ENCODE measurements around the gene GPC6.

GPC6 gene

DNA sequence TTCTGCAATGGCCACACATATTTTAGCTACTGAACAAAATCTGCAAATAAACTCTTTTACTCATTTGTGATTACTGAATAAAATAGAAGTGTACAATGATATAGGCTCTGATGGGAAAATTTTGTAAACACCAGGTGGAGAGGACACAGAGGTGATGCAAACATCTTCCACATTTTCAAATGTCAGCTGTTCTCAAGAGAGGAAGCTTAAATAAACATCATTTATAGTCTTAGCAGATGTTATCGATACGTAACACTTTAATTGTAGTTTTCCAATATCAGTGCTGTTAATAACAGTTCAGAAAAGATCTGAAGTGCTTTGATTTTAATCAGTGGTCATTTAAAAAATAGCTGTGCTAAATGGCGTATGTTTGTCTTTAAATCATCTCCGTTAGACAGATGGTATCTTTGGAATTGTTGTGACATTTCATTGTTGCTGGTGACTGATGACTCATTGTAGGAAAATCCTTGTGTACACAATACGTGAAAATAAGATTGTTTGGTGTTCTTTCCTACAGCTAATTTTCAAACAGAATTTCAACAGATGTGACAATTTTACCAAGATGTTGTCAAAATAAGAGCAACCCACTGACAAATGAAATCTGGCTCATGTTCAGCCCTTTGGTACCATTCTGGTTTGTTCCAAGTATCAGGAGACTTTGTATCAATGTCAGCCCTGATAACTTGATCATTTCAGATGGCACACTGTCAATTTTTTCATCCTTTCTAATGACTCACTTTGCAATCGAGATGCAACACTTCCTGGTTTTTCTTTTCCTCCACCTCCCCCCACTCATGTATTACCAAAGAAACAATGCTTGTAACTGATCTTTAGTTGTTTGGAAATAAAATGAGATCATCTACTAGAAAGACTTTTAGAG is 736.9 kb downstream of the GPC6 start:
- H3K4me1 Mint-ChIP-seq, result no peaks in the 10 kb centered on the region
- no peaks in the 10 kb centered on the region for H3K9me3 Mint-ChIP-seq
- no peaks in the 10 kb centered on the region for H3K27me3 Mint-ChIP-seq
- ATAC-seq (replicated peaks; ENCODE audit: extremely low read depth, poor library complexity, severe bottlenecking), result no peak
- H3K36me3 Mint-ChIP-seq (ENCODE audit: insufficient read depth), result peaks cover 2% of the 10 kb centered on the region
- H3K27ac Mint-ChIP-seq (ENCODE audit: low read depth), result no peak overlapping the region
- no peak overlapping the region for H3K4me3 Mint-ChIP-seq
- DNase-seq (ENCODE audit: low spot score in 2 of 2), result no peak

DNA sequence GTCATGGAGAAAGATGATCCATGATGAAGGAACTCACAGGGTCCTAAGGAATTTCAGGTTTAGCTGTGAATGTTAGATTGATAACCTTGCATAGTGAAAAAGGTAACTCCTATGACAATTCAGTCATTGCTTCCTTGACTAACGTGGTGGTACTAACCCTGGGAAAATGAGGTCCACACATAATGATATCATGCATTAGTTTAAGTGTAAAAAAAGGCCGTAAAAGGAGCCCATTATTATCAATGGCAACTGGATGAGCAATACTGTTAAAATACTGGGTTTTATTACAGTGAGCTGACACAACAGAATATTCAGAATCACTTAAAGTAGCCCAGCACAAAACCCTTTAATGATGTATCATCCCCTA is 737.5 kb downstream of the GPC6 start:
- ATAC-seq (replicated peaks; ENCODE audit: extremely low read depth, poor library complexity, severe bottlenecking), result no peak

DNA sequence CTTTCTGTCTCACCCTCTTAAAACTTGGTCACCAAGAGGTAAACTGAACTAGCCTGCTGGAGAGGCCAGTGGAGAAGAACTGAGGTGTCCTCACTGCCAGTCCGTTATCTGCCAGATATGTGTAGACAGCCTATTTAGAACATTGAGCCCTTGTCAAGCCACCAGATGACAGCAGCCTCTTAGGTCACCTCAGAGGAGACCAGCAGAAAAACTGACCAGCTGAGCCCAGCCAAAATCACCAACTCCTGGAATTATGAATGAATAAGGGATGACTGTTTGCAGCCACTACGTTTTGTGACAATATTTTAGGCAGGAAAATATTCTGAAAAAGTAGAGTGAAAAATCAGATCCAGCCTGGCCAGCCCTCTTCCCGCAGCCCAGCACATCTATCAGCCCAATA is 739.0 kb downstream of the GPC6 start:
- H3K27ac Mint-ChIP-seq (ENCODE audit: low read depth), result no peak overlapping the region
- H3K27me3 Mint-ChIP-seq, result no peaks in the 10 kb centered on the region
- peaks cover 2% of the 10 kb centered on the region for H3K36me3 Mint-ChIP-seq (ENCODE audit: insufficient read depth)
- no peak overlapping the region for H3K4me3 Mint-ChIP-seq
- H3K9me3 Mint-ChIP-seq, result no peaks in the 10 kb centered on the region
- no peaks in the 10 kb centered on the region for H3K4me1 Mint-ChIP-seq
- no peak for DNase-seq (ENCODE audit: low spot score in 2 of 2)
- no peak for ATAC-seq (replicated peaks; ENCODE audit: extremely low read depth, poor library complexity, severe bottlenecking)

More for the DNA sequence above, 737.5 kb downstream of the GPC6 start:
- DNase-seq (ENCODE audit: low spot score in 2 of 2), result no peak
- Mint-ChIP-seq H3K27ac (ENCODE audit: low read depth) (no peak overlapping the region), H3K36me3 (ENCODE audit: insufficient read depth) (peaks cover 2% of the 10 kb centered on the region), H3K4me3 (no peak overlapping the region), H3K27me3 (no peaks in the 10 kb centered on the region), H3K4me1 (no peaks in the 10 kb centered on the region), H3K9me3 (no peaks in the 10 kb centered on the region)

DNA sequence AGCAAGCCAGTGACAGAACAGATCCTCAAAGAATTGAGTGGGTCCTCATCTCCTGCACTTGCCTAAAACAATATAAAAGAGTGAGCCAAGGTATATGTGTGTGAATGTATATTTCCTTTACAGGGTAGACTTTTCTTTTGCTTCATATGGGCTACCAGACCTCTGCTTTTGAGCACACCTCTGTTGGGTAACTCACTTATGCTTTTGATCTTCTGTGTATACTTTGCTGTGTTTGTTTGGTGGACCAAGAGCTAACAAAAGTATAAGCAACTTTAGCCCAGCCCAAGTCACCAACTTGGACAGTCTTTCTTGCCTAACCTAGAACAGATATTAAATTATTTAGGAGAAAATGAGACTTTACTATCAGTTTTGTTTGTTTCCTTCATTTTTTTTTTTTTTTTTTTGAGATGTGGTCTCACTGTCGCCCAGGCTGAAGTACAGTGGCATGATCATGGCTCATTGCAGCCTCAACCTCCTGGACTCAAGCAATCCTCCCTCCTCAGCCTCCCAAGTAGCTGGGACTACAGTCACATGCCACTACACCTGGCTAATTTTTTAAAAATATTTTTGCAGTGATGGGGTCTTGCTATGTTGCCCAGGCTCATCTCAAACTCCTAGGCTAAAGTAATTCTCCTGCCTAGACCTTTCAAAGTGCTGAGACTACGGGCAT is 739.8 kb downstream of the GPC6 start:
- no peaks in the 10 kb centered on the region for H3K9me3 Mint-ChIP-seq
- no peaks in the 10 kb centered on the region for H3K4me1 Mint-ChIP-seq
- H3K27me3 Mint-ChIP-seq, result no peaks in the 10 kb centered on the region
- ATAC-seq (replicated peaks; ENCODE audit: extremely low read depth, poor library complexity, severe bottlenecking), result no peak
- no peak overlapping the region for H3K4me3 Mint-ChIP-seq
- H3K27ac Mint-ChIP-seq (ENCODE audit: low read depth), result no peak overlapping the region
- DNase-seq (ENCODE audit: low spot score in 2 of 2), result no peak
- peaks cover 2% of the 10 kb centered on the region for H3K36me3 Mint-ChIP-seq (ENCODE audit: insufficient read depth)

DNA sequence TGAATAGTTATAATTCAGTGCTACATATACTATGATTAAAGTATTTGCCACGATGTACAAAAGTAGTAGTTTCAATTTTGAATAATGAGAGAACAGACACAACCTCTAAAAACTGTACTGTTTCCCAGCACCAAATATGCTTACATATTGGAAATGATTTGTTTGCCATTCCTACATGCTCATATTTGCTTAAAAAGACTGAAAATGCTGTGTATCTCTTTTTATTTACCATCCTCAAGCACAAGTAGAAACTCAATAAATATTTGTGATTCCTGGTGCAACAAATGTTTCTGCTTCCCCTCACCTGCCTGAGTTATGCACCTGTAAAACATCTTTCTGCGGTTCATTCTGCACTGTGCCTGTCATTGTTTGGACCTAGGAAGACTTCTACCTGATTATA is 740.7 kb downstream of the GPC6 start:
- Mint-ChIP-seq H3K4me3 (no peak overlapping the region), H3K36me3 (ENCODE audit: insufficient read depth) (peaks cover 2% of the 10 kb centered on the region), H3K27ac (ENCODE audit: low read depth) (no peak overlapping the region), H3K9me3 (no peaks in the 10 kb centered on the region), H3K4me1 (no peaks in the 10 kb centered on the region), H3K27me3 (no peaks in the 10 kb centered on the region)
- no peak for DNase-seq (ENCODE audit: low spot score in 2 of 2)
- ATAC-seq (replicated peaks; ENCODE audit: extremely low read depth, poor library complexity, severe bottlenecking), result no peak

DNA sequence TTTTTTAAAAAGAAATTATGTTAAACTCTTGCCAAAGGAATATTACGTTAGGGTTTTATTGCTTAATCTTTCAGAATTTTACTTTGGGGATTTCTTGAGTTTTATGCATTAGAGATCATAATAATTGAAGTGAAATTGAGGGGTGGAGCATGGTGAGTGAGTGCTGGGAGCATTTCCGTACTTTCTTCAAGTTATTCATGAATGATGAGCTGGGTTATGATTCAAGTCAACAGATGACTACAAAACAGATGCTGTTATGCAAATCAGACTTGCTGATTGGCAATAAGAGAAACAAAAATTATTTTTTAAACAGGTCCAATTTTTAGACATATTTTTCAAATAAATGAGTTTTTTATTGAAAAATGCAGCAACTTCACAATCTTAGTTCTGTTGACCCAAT is 748.6 kb downstream of the GPC6 start:
- Mint-ChIP-seq H3K27ac (ENCODE audit: low read depth) (no peak overlapping the region), H3K36me3 (ENCODE audit: insufficient read depth) (no peaks in the 10 kb centered on the region), H3K4me1 (no peaks in the 10 kb centered on the region), H3K9me3 (no peaks in the 10 kb centered on the region), H3K4me3 (no peak overlapping the region), H3K27me3 (peaks cover 34% of the 10 kb centered on the region)
- DNase-seq (ENCODE audit: low spot score in 2 of 2), result no peak
- ATAC-seq (replicated peaks; ENCODE audit: extremely low read depth, poor library complexity, severe bottlenecking), result no peak

DNA sequence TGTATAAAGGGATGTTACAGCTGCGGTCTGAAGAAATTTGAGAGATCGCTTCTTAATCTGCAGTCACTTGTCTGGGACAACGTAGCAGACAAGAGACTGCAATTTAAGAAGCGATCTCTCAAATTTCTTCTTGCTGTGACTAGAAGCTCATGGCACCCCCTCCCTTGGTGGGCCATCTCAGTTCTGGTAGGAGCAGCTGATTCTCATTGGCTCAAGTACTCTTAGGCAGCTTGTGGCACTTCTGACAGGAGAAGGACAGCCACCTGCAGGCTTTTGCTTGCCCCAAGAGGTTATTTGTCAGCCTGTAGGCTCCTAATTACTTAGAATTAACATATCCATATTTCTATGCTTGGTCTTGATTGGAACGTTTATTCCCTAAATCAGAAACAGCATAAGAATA is 749.9 kb downstream of the GPC6 start:
- peaks cover 40% of the 10 kb centered on the region for H3K27me3 Mint-ChIP-seq
- H3K4me3 Mint-ChIP-seq, result no peak overlapping the region
- no peaks in the 10 kb centered on the region for H3K4me1 Mint-ChIP-seq
- H3K36me3 Mint-ChIP-seq (ENCODE audit: insufficient read depth), result no peaks in the 10 kb centered on the region
- DNase-seq (ENCODE audit: low spot score in 2 of 2) (no peak), ATAC-seq (replicated peaks; ENCODE audit: extremely low read depth, poor library complexity, severe bottlenecking) (no peak)
- H3K9me3 Mint-ChIP-seq, result no peaks in the 10 kb centered on the region
- no peak overlapping the region for H3K27ac Mint-ChIP-seq (ENCODE audit: low read depth)

DNA sequence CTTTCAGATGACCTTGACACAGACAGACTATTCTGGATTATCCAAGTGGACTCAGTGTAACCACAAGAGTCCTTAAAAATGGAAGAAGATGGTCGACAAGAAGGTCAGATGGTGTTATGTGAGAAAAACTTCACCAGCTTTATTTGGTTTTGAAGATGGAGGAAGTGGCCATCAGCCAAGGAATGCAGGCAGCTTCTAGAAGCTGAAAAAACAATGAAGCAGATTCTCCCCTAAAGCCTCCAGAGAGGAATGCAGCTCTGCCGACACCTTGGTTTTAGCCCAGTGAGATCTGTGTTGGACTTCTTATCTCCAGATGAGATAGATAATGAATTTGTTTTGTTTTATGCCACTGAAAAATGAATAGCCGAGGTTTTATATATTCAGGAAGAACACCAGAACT is 751.4 kb downstream of the GPC6 start:
- Mint-ChIP-seq H3K36me3 (ENCODE audit: insufficient read depth) (no peaks in the 10 kb centered on the region), H3K4me3 (no peak overlapping the region), H3K4me1 (no peaks in the 10 kb centered on the region), H3K27me3 (peaks cover 46% of the 10 kb centered on the region), H3K9me3 (no peaks in the 10 kb centered on the region), H3K27ac (ENCODE audit: low read depth) (no peak overlapping the region)
- no peak for ATAC-seq (replicated peaks; ENCODE audit: extremely low read depth, poor library complexity, severe bottlenecking)
- no peak for DNase-seq (ENCODE audit: low spot score in 2 of 2)

DNA sequence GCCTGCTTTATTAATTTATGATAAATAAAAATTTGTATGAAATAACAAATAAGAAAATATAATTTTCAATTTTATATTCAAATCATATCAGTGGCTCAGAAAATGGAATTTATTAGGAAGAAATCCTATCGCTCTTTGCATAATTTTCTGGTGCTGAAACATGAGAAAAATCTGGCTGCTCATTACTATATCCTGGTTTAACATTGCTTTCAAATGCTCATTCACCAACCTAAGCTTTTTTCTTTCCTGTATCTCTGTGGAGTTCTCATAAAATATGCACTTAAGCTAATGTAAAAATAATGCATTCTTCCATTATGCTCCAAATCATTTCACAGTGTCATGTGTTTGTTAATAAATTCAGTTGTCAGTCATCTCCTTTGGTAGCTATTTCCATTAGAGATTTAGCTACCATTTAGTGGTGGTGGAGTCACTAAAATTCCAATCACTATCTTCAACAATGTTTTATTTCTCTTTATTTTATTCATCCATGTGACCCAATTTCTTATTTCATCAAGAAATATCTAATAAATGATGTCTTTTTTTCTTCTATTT is 754.9 kb downstream of the GPC6 start:
- H3K27ac Mint-ChIP-seq (ENCODE audit: low read depth), result no peak overlapping the region
- ATAC-seq (replicated peaks; ENCODE audit: extremely low read depth, poor library complexity, severe bottlenecking) (no peak), DNase-seq (ENCODE audit: low spot score in 2 of 2) (no peak)
- no peaks in the 10 kb centered on the region for H3K36me3 Mint-ChIP-seq (ENCODE audit: insufficient read depth)
- no peaks in the 10 kb centered on the region for H3K9me3 Mint-ChIP-seq
- no peak overlapping the region for H3K4me3 Mint-ChIP-seq
- H3K27me3 Mint-ChIP-seq, result peaks cover 38% of the 10 kb centered on the region
- no peaks in the 10 kb centered on the region for H3K4me1 Mint-ChIP-seq

DNA sequence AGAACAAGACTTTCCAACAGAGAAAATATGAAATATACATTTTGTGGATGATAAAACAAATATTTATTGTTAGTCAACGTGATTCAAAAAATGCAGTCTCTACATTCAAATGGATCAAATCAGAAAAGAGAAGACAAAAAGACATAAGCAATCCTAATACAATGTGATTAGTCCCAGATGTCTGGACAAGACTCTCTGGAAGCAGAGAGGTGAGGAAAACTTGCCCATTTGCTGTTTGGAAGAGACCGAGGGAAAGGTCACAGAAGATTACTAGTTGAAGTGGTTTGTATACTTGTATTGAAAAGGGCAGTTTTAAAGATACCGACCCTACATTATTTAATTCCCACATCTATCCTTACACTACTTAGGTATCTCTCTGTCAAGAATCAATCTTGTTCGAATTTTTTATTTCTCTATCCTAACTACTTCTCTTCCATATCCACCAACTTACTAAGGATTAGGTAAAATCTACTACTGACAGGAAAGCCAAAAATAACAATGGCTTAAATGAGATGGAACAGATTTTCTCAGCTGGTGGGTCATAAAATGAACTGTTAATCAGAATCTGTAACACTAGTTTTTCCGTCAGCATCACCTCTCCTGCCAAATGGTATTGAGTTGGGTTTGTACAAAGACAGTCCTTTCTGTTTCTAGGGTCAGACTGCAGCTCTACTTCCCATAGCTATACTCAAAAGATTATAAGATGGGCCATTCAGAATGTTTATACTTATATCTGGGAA is 755.7 kb downstream of the GPC6 start:
- H3K36me3 Mint-ChIP-seq (ENCODE audit: insufficient read depth), result no peaks in the 10 kb centered on the region
- DNase-seq (ENCODE audit: low spot score in 2 of 2), result no peak
- ATAC-seq (replicated peaks; ENCODE audit: extremely low read depth, poor library complexity, severe bottlenecking), result no peak
- peaks cover 32% of the 10 kb centered on the region for H3K27me3 Mint-ChIP-seq
- H3K4me1 Mint-ChIP-seq, result no peaks in the 10 kb centered on the region
- no peak overlapping the region for H3K4me3 Mint-ChIP-seq
- H3K27ac Mint-ChIP-seq (ENCODE audit: low read depth), result no peak overlapping the region
- H3K9me3 Mint-ChIP-seq, result no peaks in the 10 kb centered on the region

DNA sequence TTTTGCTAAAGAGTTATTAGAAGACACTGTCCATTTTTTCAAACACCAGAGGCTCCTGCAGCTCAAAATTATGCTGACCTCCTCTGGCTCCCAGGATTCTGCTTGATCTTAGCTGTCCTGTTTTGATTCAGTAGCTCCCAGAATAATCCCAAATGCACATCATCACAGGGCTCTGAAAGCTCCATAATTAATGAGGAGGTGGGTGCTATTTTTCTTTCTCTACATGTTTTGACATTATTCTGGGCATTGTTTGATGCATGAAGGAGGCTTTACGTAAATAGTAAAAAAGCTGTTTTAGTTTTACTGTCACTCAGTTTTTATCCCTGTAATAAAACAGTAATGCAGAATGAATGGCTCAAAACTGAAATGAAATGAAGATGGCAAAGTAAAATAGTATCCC is 757.4 kb downstream of the GPC6 start:
- H3K9me3 Mint-ChIP-seq, result no peaks in the 10 kb centered on the region
- no peaks in the 10 kb centered on the region for H3K36me3 Mint-ChIP-seq (ENCODE audit: insufficient read depth)
- H3K27ac Mint-ChIP-seq (ENCODE audit: low read depth), result no peak overlapping the region
- ATAC-seq (replicated peaks; ENCODE audit: extremely low read depth, poor library complexity, severe bottlenecking) (no peak), DNase-seq (ENCODE audit: low spot score in 2 of 2) (no peak)
- H3K4me1 Mint-ChIP-seq, result no peaks in the 10 kb centered on the region
- peaks cover 15% of the 10 kb centered on the region for H3K27me3 Mint-ChIP-seq
- H3K4me3 Mint-ChIP-seq, result no peak overlapping the region

DNA sequence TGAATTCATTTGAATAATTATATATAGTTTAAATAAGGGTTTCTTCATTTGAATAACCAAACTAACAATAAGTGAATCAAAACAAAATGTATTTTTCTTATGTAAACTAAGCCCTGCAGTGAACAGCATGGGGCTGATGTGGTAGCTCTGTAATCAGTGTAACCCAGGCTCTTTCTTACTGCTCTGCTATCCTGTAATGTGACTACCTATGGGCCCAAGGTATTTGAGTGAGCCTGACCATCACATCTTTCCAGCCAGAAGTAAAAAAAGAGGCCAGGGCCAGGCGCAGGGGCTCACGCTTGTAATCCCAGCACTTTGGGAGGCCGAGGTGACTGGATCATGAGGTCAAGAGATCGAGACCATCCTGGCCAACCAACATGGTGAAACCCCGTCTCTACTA is 758.3 kb downstream of the GPC6 start:
- Mint-ChIP-seq H3K36me3 (ENCODE audit: insufficient read depth) (no peaks in the 10 kb centered on the region), H3K9me3 (no peaks in the 10 kb centered on the region), H3K27me3 (peaks cover 12% of the 10 kb centered on the region), H3K4me1 (no peaks in the 10 kb centered on the region), H3K27ac (ENCODE audit: low read depth) (no peak overlapping the region), H3K4me3 (no peak overlapping the region)
- no peak for DNase-seq (ENCODE audit: low spot score in 2 of 2)
- no peak for ATAC-seq (replicated peaks; ENCODE audit: extremely low read depth, poor library complexity, severe bottlenecking)

Measured in central memory CD8-positive, alpha-beta T cell (primary cell).